Panc1 (cell line): ENCODE results near the gene PLXND1. TPM values are rescaled to one million over a fixed set of nuclear protein-coding genes. Genes with fewer than 3 reads are reported as not detected.

ENCODE experiments used
- ATAC-seq: fragments of 200-7000 bp; cut with Tn5 transposase; 2 replicates; pipeline ENCODE4 v1.9.1; 2020; ENCODE audit warnings: mild to moderate bottlenecking, moderate library complexity
- BruUV-seq: library from RNA; stranded (reverse); fragments of 400-500 nt; replicated peaks from 2 replicates; lab custom pipeline; 2021; lab: Mats Ljungman, UMichigan
- CTCF ChIA-PET: fragments of 300-600 bp; sonication (Branson Sonifier 250); formaldehyde crosslinking; loops from one replicate; lab custom pipeline; 2022; ENCODE audit warnings: antibody characterized with exemption; lab: Charles Lee
- POLR2A ChIA-PET: fragments of 300-600 bp; sonication (Branson Sonifier 250); formaldehyde crosslinking; loops from one replicate; lab custom pipeline; 2022; ENCODE audit warnings: antibody characterized with exemption; lab: Charles Lee
- DNase-seq: peaks from one replicate; pipeline ENCODE4 v3.0.0-alpha.2; 2010; ENCODE audit warnings: low read depth, low spot score
- H3K27ac ChIP-seq: 2 replicates; pipeline ENCODE4 v1.5.1; 2011; ENCODE audit warnings: mild to moderate bottlenecking, low read length, inconsistent platforms
- H3K27me3 ChIP-seq: fragments of 200-500 bp; sonication (Bioruptor generic); 2 replicates; pipeline ENCODE4 v1.6.0; 2014; ENCODE audit warnings: low read length, inconsistent platforms; ENCODE audit not compliant: control insufficient read depth, insufficient read depth
- H3K36me3 ChIP-seq: fragments of 200-500 bp; sonication (Bioruptor generic); 2 replicates; pipeline ENCODE4 v1.5.1; 2014; ENCODE audit warnings: inconsistent platforms, mild to moderate bottlenecking, low read length, moderate library complexity; ENCODE audit not compliant: control insufficient read depth, insufficient read depth
- H3K4me1 ChIP-seq: 2 replicates; pipeline ENCODE4 v1.5.1; 2011; ENCODE audit warnings: inconsistent platforms, mild to moderate bottlenecking, low read length, moderate library complexity; ENCODE audit not compliant: control insufficient read depth, insufficient read depth
- H3K4me3 ChIP-seq, 2 experiments: 2 replicates each; pipeline ENCODE4 v1.5.1; 2011 to 2012; ENCODE audit warnings: low read depth in 2 of 2, low read length in 2 of 2, mild to moderate bottlenecking in 2 of 2, inconsistent platforms in 1 of 2, moderate library complexity in 1 of 2
- H3K9me3 ChIP-seq: fragments of 200-500 bp; sonication (Bioruptor generic); 2 replicates; pipeline ENCODE4 v1.5.1; 2014; ENCODE audit warnings: low read depth, mild to moderate bottlenecking, inconsistent platforms, low read length, moderate library complexity; ENCODE audit not compliant: control insufficient read depth, insufficient read depth
- CTCF ChIP-seq: fragments of 450-650 bp; IDR thresholded peaks from 2 replicates; pipeline ENCODE4 v1.5.1; 2017; ENCODE audit warnings: mild to moderate bottlenecking
- POLR2AphosphoS5 ChIP-seq: IDR thresholded peaks from 2 replicates; pipeline ENCODE4 v1.6.1; 2012; ENCODE audit warnings: mild to moderate bottlenecking, low read depth, low read length, moderate library complexity
- SIN3A ChIP-seq: IDR thresholded peaks from 2 replicates; pipeline ENCODE4 v1.6.1; 2012; ENCODE audit warnings: low read depth, mild to moderate bottlenecking, low read length, moderate library complexity, borderline replicate concordance; ENCODE audit not compliant: insufficient read depth
- TCF7L2 ChIP-seq: IDR thresholded peaks from 2 replicates; pipeline ENCODE4 v1.6.1; 2011; ENCODE audit warnings: mild to moderate bottlenecking, low read depth, low read length, inconsistent platforms
- in situ Hi-C: cut with HindIII; loops from 2 replicates; pipeline ENCODE4 v1.10.0; 2016; ENCODE audit warnings: low sequenced_read_pairs, low pct_unique_long_range_greater_than_20kb
- intact Hi-C: fragments of 100-400 bp; cut with micrococcal nuclease; formaldehyde crosslinking; loops from one replicate; pipeline ENCODE4 v1.10.0; 2022; ENCODE audit not compliant: unreplicated experiment
- total RNA-seq: library from RNA; stranded (reverse); gene quantifications from one replicate; pipeline ENCODE4 v1.2.1, GENCODE V29; 2021; ENCODE audit not compliant: unreplicated experiment
- TF ChIP-seq, protein P1 (sequence below), 2 experiments: IDR thresholded peaks; 2 replicates each; pipeline ENCODE4 v1.6.1; 2011 to 2012; ENCODE audit warnings: low read depth in 2 of 2, control low read depth in 1 of 2, low read length in 1 of 2, mild to moderate bottlenecking in 1 of 2, moderate library complexity in 1 of 2; ENCODE audit not compliant: insufficient read depth in 1 of 2

Gene PLXND1
- total RNA-seq, 1 experiment from 2014 or later, result 248 TPM

DNA sequence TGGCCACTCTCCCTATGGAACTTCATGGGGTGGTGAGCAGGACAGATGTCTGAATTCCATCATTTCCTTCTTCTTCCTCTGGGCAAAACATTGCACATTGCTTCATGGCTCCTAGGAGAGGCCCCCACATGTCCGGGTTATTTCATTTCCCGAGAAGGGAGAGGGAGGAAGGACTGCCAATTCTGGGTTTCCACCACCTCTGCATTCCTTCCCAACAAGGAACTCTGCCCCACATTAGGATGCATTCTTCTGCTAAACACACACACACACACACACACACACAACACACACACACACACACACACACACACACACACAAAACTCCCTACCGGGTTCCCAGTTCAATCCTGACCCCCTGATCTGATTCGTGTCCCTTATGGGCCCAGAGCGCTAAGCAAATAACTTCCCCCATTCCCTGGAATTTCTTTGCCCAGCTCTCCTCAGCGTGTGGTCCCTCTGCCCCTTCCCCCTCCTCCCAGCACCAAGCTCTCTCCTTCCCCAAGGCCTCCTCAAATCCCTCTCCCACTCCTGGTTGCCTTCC is 76.2 kb downstream of the PLXND1 start:
- DNase-seq (no peak), ATAC-seq (no peak)
- TF ChIP-seq POLR2AphosphoS5 (no peak), CTCF (no peak), TCF7L2 (no peak), SIN3A (no peak)
- TF ChIP-seq, protein P1, sequence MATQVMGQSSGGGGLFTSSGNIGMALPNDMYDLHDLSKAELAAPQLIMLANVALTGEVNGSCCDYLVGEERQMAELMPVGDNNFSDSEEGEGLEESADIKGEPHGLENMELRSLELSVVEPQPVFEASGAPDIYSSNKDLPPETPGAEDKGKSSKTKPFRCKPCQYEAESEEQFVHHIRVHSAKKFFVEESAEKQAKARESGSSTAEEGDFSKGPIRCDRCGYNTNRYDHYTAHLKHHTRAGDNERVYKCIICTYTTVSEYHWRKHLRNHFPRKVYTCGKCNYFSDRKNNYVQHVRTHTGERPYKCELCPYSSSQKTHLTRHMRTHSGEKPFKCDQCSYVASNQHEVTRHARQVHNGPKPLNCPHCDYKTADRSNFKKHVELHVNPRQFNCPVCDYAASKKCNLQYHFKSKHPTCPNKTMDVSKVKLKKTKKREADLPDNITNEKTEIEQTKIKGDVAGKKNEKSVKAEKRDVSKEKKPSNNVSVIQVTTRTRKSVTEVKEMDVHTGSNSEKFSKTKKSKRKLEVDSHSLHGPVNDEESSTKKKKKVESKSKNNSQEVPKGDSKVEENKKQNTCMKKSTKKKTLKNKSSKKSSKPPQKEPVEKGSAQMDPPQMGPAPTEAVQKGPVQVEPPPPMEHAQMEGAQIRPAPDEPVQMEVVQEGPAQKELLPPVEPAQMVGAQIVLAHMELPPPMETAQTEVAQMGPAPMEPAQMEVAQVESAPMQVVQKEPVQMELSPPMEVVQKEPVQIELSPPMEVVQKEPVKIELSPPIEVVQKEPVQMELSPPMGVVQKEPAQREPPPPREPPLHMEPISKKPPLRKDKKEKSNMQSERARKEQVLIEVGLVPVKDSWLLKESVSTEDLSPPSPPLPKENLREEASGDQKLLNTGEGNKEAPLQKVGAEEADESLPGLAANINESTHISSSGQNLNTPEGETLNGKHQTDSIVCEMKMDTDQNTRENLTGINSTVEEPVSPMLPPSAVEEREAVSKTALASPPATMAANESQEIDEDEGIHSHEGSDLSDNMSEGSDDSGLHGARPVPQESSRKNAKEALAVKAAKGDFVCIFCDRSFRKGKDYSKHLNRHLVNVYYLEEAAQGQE (IDR thresholded peaks at IDR 0.05; ENCODE audit: insufficient read depth in 1 of 2, low read depth in 2 of 2, low read length in 1 of 2), result no peak
- no peak overlapping the region for H3K4me3 ChIP-seq
- no TSS peak for BruUV-seq
- ChIA-PET POLR2A (interaction anchor here (0.6 kb wide), 1 partner anchor 322 kb away, joined by 9 read pairs; no protein-coding TSS in a partner anchor), CTCF (interaction anchor here (0.6 kb wide), 1 partner anchor 202 kb away, joined by 6 read pairs; no protein-coding TSS in a partner anchor)
- intact Hi-C loops, result no loop called here
- no peak overlapping the region for H3K27ac ChIP-seq
- H3K4me1 ChIP-seq, result no peaks in the 10 kb centered on the region
- no peaks in the 10 kb centered on the region for H3K9me3 ChIP-seq
- H3K27me3 ChIP-seq, result no peaks in the 10 kb centered on the region
- in situ Hi-C loops, result no loop called here
- H3K36me3 ChIP-seq, result no peaks in the 10 kb centered on the region

GRCh38 chr3:129529436-129530210 is 76.9 kb downstream of the PLXND1 start:
- no TSS peak for BruUV-seq
- CTCF ChIA-PET, result no interaction called here
- DNase-seq, result no peak
- intact Hi-C loops, result no loop called here
- ATAC-seq, result no peak
- Histone ChIP-seq H3K27me3 (no peaks in the 10 kb centered on the region), H3K4me3 (no peak overlapping the region), H3K9me3 (no peaks in the 10 kb centered on the region), H3K4me1 (no peaks in the 10 kb centered on the region), H3K27ac (no peak overlapping the region), H3K36me3 (no peaks in the 10 kb centered on the region)
- in situ Hi-C loops, result no loop called here
- TF ChIP-seq TCF7L2 (no peak), POLR2AphosphoS5 (no peak), CTCF (no peak), SIN3A (no peak)
- TF ChIP-seq, protein P1 (IDR thresholded peaks at IDR 0.05; ENCODE audit: insufficient read depth in 1 of 2, low read depth in 2 of 2, low read length in 1 of 2), result no peak
- POLR2A ChIA-PET, result no interaction called here
